GM10266 (cell line): ENCODE results near the gene BTBD18.

Experiments used
- DNase-seq: peaks from one replicate; pipeline ENCODE4 v3.0.0; 2012; ENCODE audit errors: extremely low spot score
- CTCF ChIP-seq: IDR thresholded peaks from 2 replicates; pipeline ENCODE4 v1.5.1; 2012; ENCODE audit warnings: mild to moderate bottlenecking, low read depth; ENCODE audit not compliant: control insufficient read depth, insufficient read depth; ENCODE audit errors: missing control alignments

Gene BTBD18

GRCh38 chr11:57704932-57705331 lies 46.7 kb downstream of the BTBD18 start:
- TF ChIP-seq CTCF, result no peak

GRCh38 chr11:57703341-57703740 lies 48.3 kb downstream of the BTBD18 start:
- no peak for DNase-seq
- TF ChIP-seq CTCF, result no peak

More at GRCh38 chr11:57704932-57705331, 46.7 kb downstream of the BTBD18 start:
- no peak for DNase-seq

- no peak for TF ChIP-seq CTCF
- no peak for DNase-seq
These were observed 51.2 kb downstream of the BTBD18 start for GRCh38 chr11:57700425-57700824.

GRCh38 chr11:57699813-57700212 lies 51.8 kb downstream of the BTBD18 start:
- DNase-seq, result no peak
- TF ChIP-seq CTCF, result no peak

GRCh38 chr11:57698843-57699365 lies 52.7 kb downstream of the BTBD18 start:
- no peak for TF ChIP-seq CTCF
- no peak for DNase-seq
